Stimulated activated naive CD8-positive, alpha-beta T cell treated with anti-CD3 and anti-CD28 coated beads, Interleukin-15, Interleukin-2, amounts not matched to agents 100 U/mL and 50 U/mL, for 24 hours (primary cell): ENCODE data around the gene ATRIP.
"Not testable (repeated sequence)": the region's sequence is repeated elsewhere in the genome, so short reads cannot be mapped to it uniquely, and the experiment has no call there.

Experiments
- ATAC-seq: fragments of 150-1000 bp; cut with Tn5 transposase; one replicate; pipeline ENCODE4 v1.10.0; 2021
- DNase-seq: peaks from one replicate; pipeline ENCODE4 v3.0.0; 2021

ATRIP gene

DNA sequence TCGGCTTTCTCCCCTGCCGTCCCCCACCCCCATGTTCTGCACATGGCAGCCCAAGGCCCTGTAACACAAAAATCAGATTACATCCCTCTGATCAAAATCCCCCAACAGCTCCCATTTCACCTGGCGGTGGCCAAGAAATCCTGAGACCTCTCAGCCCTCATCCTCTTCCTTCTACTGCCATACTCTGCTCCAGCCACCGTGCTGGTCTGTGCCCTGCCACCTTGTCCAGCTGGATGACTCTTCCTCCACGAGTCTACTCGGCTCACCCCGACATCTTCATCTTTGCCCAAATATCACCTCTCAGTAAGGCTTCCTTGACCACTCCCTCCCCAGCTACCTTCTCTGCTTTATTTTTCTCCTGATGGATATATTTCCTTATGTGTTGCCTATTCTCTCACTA lies 9.7 kb upstream of the ATRIP start:
- ATAC-seq, result no peak
- DNase-seq, result no peak

GRCh38 chr3:48437812-48438211 lies 8.7 kb upstream of the ATRIP start:
- DNase-seq, result no peak

DNA sequence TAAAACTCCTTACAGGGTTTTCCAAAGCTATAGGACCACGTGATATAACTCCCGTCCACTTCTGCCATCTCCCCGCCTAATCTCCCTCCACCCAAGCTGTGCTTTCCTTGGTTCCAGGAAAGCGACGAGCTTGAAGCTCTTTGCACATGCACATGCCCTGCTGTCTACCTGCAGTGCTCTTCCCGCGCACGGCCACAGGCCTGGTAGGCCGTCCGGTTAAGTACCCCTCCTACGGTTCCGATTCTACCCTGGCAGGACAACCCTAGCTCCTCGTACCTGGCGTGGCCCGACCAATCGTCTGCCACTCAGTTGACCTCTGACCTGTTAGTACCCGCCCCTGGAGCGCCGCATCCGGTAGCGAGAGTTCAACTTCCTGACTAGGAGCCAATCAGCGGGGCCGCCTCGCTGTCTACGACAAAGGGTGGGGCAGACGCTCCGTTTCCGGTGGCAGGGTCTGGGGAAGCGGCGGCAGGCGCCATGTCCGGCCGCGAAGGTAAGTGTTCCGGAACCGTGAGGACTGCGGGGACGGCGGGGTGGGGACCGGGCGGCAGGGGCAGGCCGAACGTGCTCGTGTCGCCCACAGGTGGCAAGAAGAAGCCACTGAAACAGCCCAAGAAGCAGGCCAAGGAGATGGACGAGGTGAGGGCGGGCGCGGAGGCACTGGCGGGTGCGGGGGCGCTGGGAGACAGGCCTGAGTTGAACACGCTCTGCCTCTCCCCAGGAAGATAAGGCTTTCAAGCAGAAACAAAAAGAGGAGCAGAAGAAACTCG lies 6.5 kb upstream of the ATRIP start, which contains the start of the genes CCDC51 and TMA7:
Gene CCDC51, minus strand, starts transcription at position 300 of the 770 bp plus-strand sequence. CDS start 4,991 bp downstream, outside the sequence.
Gene TMA7, plus strand, starts transcription at position 438 of the 770 bp plus-strand sequence. Its CDS starts 40 bp downstream, at position 478.
- peak; percentile 98 for DNase-seq
- peak; percentile 99 for ATAC-seq

More at GRCh38 chr3:48437812-48438211, 8.7 kb upstream of the ATRIP start:
- no peak for ATAC-seq

DNA sequence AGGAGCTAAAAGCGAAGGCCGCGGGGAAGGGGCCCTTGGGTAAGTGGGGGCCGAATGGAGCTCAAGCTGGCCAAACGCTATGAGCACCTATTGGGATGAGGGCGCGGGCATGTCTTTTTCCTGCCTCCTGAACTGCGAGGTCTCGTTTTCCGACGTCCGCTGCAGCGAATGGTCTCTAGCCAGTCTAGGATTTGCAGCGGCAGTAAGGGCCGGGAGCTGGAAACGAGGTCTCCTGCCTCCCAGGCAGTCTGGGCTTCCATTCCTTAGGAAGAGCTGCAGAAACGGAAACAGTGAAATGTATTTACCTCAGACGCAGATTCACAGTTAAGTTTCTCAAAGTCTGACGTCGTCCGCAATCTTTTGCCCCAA lies 6.0 kb upstream of the ATRIP start:
- peak; percentile 34 for DNase-seq
- no peak for ATAC-seq

GRCh38 chr3:48441940-48442339 lies 4.6 kb upstream of the ATRIP start:
- no peak for ATAC-seq

GRCh38 chr3:48445277-48445882 lies 1.2 kb upstream of the ATRIP start:
- ATAC-seq, result no peak
- no peak for DNase-seq

More at GRCh38 chr3:48441940-48442339, 4.6 kb upstream of the ATRIP start:
- DNase-seq, result no peak

DNA sequence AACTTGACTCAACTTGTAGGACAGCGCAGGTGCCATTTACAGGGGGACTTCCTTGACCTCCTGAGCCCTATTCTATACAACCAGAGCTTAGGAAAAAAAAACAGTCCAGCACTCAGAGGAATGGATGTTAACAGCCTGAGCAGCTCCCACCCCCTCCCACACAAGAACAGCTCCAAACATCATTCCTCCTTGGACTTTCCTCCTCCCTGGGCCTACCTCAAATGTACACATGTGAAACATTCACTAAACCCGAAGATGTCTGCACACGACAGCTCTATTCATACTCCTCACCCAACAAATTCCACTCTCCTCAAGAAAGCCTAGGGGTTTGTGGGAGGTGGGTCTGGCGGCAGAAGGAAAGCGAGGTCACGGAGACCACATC lies 503 bp upstream of the ATRIP start:
- no peak for ATAC-seq

DNA sequence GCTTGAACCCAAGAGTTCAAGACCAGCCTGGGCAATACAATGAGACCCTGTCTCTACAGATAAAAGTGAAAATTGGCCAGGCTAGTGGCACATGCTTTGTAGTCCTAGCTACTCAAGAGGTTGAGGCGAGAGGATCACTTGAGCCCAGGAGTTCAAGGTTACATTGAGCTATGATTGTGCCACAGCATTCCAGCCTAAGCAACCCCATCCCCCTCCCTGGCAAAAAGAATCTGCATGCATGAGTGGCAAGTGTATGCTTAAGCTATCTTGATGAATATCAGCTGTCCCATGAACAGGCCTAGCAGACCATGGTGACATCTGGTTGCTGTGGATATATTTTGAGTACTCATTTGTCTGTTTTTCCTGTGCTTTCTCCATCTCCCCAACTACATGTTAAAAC lies 4.7 kb downstream of the ATRIP start:
- ATAC-seq, result no peak
- no peak for DNase-seq

More for the DNA sequence above, 503 bp upstream of the ATRIP start:
- no peak for DNase-seq

- ATAC-seq, result no peak
Measured at GRCh38 chr3:48456456-48456855, 9.9 kb downstream of the ATRIP start.

DNA sequence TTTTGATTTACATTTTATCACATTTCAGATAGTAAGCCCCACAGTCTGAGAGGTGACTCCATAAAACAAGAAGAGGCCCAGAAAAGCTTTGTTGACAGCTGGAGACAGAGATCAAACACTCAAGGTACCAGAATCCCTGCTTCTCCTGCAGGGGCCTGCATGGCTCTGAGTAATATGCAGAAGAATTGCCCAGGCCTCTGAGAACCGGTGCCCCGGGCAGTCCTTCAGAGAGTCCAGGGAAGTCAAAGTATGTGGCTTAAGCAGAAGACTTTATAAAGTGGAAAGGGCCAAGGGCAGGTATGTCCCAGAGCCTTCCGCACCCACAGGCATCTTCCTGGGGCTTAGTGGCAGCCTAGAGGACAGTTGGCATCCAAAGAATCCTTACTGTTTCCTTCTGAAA lies 12.8 kb downstream of the ATRIP start:
- DNase-seq, result no peak
- ATAC-seq, result no peak

More at GRCh38 chr3:48456456-48456855, 9.9 kb downstream of the ATRIP start:
- no peak for DNase-seq

GRCh38 chr3:48459773-48460516 lies 13.4 kb downstream of the ATRIP start:
- ATAC-seq, result no peak
- DNase-seq, result no peak

DNA sequence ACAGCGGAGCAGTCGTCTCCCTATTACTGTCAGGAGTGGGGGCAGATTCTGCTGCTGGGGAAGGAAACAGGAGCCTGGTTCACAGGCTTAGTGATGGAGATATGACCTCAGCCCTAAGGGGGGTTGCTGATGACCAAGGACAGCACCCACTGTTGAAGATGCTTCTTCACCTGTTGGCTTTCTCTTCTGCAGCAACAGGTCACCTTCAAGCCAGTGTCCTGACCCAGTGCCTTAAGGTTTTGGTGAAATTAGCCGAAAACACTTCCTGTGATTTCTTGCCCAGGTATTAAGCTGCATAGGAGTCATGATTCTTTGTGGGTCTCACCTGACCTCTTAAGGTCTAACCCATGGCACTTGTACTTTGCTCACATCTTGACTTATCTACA lies 14.0 kb downstream of the ATRIP start:
- ATAC-seq, result no peak

DNA sequence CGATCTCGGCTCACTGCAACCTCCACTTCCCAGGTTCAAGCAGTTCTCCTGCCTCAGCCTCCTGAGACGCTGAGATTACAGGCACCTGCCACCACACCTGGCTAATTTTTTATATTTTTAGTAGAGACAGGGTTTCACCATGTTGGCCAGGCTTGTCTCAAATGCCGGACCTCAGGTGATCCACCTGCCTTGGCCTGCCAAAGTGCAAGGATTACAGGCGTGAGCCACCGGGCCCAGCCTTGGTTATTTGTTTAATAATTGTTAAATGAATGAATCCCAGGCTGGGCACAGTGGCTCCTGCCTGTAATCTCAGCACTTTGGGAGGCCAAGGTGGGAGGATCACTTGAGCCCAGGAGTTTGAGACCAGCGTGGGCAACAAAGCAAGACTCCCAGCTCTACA lies 15.2 kb downstream of the ATRIP start:
- DNase-seq, ATAC-seq: not testable (repeated sequence)

More for the DNA sequence above, 14.0 kb downstream of the ATRIP start:
- DNase-seq, result no peak

DNA sequence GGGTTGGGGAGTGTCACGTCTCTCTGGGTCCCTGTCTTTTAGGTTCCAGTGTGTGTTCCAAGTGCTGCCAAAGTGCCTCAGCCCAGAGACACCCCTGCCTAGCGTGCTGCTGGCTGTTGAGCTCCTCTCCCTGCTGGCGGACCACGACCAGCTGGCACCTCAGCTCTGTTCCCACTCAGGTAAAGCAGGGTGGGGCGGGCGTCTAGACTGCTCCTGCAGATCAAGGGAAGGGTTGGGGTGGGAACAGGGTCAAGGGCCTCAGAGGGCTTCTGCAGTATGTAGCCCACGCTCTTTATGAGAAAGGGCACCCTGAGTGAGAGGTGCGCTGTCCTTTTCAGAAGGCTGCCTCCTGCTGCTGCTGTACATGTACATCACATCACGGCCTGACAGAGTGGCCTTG lies 17.2 kb downstream of the ATRIP start:
- ATAC-seq, result no peak
- no peak for DNase-seq

GRCh38 chr3:48464713-48465221 lies 18.2 kb downstream of the ATRIP start:
- DNase-seq (no peak), ATAC-seq (no peak)

GRCh38 chr3:48465237-48465530 lies 18.6 kb downstream of the ATRIP start:
- ATAC-seq (no peak), DNase-seq (no peak)

- peak; percentile 84 for DNase-seq
- peak; percentile 89 for ATAC-seq
Measured at GRCh38 chr3:48465531-48466378, 19.2 kb downstream of the ATRIP start.

DNA sequence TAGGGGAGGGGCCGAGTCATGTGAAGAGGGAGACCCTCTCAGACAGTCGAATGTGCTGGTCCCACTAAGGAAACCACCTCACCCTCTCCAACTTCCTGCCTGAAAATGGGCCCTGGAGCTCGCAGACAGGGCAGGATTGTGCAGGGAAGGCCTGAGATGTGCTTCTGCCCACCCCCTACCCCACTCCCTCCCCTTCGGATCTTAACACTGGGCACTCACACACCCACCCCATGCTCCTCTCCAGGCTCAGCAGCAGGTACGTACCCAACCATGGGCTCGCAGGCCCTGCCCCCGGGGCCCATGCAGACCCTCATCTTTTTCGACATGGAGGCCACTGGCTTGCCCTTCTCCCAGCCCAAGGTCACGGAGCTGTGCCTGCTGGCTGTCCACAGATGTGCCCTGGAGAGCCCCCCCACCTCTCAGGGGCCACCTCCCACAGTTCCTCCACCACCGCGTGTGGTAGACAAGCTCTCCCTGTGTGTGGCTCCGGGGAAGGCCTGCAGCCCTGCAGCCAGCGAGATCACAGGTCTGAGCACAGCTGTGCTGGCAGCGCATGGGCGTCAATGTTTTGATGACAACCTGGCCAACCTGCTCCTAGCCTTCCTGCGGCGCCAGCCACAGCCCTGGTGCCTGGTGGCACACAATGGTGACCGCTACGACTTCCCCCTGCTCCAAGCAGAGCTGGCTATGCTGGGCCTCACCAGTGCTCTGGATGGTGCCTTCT lies 20.0 kb downstream of the ATRIP start:
- peak; percentile 47 for DNase-seq
- peak; percentile 34 for ATAC-seq

GRCh38 chr3:48467110-48467454 lies 20.5 kb downstream of the ATRIP start:
- DNase-seq (no peak), ATAC-seq (no peak)

GRCh38 chr3:48467473-48468267 lies 21.1 kb downstream of the ATRIP start:
- DNase-seq (no peak), ATAC-seq (no peak)
